SH-SY5Y (cell line): ENCODE results near the gene WDR11.

Experiments used
- GATA2 ChIP-seq: IDR thresholded peaks from 2 replicates; pipeline ENCODE4 v1.6.1; 2011; ENCODE audit warnings: mild to moderate bottlenecking, low read depth, low read length
- GATA3 ChIP-seq: IDR thresholded peaks from 2 replicates; pipeline ENCODE4 v1.6.1; 2011; ENCODE audit warnings: low read depth, mild to moderate bottlenecking, low read length, moderate library complexity

- no peak for TF ChIP-seq GATA2
- TF ChIP-seq GATA3: no peak
Observed at GRCh38 chr10:120838941-120839340, 12.2 kb upstream of the WDR11 start.
